GM23338 (cell line): ENCODE measurements around the gene CPE. TPM values are rescaled to one million over a fixed set of nuclear protein-coding genes. Genes with fewer than 3 reads are reported as not detected.

Source experiments
- ETS1 ChIP-seq: IDR thresholded peaks from 2 replicates; pipeline ENCODE4 v1.6.1; 2016; ENCODE audit warnings: antibody characterized with exemption
- EZH2 ChIP-seq: fragments of 200-600 bp; sonication (generic); IDR thresholded peaks from one replicate; pipeline ENCODE4 v1.8.0; 2017; ENCODE audit warnings: antibody characterized with exemption, mild to moderate bottlenecking, low read depth; ENCODE audit not compliant: unreplicated experiment
- EZH2phosphoT487 ChIP-seq: fragments of 200-600 bp; sonication (generic); IDR thresholded peaks from one replicate; pipeline ENCODE4 v1.8.1; 2018; ENCODE audit warnings: antibody characterized with exemption; ENCODE audit not compliant: unreplicated experiment
- POLR2AphosphoS5 ChIP-seq: IDR thresholded peaks from 2 replicates; pipeline ENCODE4 v1.6.1; 2016; ENCODE audit warnings: antibody characterized with exemption, low read depth
- STAT1 ChIP-seq: IDR thresholded peaks from one replicate; pipeline ENCODE4 v1.6.1; 2016; ENCODE audit warnings: antibody characterized with exemption; ENCODE audit not compliant: unreplicated experiment
- ZNF114 ChIP-seq: fragments of 250-450 bp; sonication (Bioruptor Pico); IDR thresholded peaks from 2 replicates; pipeline ENCODE4 v1.5.0; 2020; ENCODE audit warnings: mild to moderate bottlenecking, moderate library complexity
- ZNF331 ChIP-seq: fragments of 250-450 bp; sonication (Bioruptor Pico); IDR thresholded peaks from 2 replicates; pipeline ENCODE4 v1.5.0; 2020; ENCODE audit warnings: low read depth, mild to moderate bottlenecking, moderate library complexity
- ZNF462 ChIP-seq: fragments of 250-450 bp; sonication (Bioruptor Pico); IDR thresholded peaks from 2 replicates; pipeline ENCODE4 v1.5.0; 2020; ENCODE audit warnings: mild to moderate bottlenecking, moderate library complexity
- polyA plus RNA-seq: library from polyadenylated mRNA; unstranded; fragments of >200 nt; fragmentation: Nextera tagmentation; extraction: Ambion mirVana; gene quantifications from 2 replicates; pipeline ENCODE4 v1.2.1, GENCODE V29; 2016
- total RNA-seq: library from RNA; depleted of rRNA; stranded (reverse); fragments of >200 nt; shearing (Covaris generic); gene quantifications from 2 replicates; pipeline ENCODE4 v1.2.3, GENCODE V29; 2014
- TF ChIP-seq, protein P1 (sequence below): IDR thresholded peaks from one replicate; pipeline ENCODE4 v1.6.1; 2018; ENCODE audit warnings: antibody characterized with exemption; ENCODE audit not compliant: unreplicated experiment

CPE gene
- total and polyA plus RNA-seq, 2 experiments from 2014 or later, result 10.3 to 16.5 TPM

DNA sequence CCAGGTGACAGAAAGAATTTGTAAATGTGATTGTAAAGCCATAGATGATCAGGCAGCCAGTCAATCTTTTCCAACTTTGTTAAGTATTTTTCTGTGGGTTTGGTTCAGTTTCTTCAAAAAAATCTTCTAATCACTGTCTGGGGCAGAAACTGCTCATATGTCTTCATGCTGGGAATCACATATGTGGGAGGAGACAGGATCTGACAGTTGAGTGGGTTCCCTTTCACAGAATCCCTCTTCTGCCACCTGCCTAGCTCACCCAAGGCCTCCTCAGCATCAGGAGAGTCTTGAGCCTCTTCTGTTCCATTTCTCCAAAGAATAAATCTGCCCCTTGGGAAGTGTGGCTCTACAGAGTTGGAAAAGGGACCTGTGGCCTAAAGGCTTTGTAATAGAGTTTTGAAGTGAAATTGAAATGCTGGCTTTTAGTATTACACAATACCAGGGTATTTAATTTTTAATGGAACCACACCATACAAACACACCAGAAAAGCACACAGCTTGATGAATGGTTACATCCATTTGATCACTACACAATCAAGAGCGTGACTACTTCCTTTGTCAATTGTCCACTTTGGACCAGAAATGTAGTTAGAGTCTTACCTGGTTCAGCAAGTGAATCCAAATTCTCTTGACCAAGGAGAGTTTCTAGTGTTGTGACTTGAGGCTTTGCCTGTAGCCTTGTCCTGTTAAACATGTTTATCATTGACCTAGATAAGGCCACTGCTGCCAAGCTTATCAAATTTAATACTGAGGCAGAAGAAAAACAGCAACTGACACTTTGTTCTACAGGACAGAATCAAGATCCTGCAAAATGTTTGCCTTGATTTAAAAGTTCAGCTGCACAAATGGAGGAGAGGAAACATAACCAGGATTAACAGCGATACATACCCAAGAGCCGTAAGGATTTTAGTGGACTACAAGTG, 30.9 kb upstream of the CPE start (continued):
- TF ChIP-seq ZNF462 (CRISPR knock-in tag), result no peak
- TF ChIP-seq STAT1, result no peak
- TF ChIP-seq, protein P1, sequence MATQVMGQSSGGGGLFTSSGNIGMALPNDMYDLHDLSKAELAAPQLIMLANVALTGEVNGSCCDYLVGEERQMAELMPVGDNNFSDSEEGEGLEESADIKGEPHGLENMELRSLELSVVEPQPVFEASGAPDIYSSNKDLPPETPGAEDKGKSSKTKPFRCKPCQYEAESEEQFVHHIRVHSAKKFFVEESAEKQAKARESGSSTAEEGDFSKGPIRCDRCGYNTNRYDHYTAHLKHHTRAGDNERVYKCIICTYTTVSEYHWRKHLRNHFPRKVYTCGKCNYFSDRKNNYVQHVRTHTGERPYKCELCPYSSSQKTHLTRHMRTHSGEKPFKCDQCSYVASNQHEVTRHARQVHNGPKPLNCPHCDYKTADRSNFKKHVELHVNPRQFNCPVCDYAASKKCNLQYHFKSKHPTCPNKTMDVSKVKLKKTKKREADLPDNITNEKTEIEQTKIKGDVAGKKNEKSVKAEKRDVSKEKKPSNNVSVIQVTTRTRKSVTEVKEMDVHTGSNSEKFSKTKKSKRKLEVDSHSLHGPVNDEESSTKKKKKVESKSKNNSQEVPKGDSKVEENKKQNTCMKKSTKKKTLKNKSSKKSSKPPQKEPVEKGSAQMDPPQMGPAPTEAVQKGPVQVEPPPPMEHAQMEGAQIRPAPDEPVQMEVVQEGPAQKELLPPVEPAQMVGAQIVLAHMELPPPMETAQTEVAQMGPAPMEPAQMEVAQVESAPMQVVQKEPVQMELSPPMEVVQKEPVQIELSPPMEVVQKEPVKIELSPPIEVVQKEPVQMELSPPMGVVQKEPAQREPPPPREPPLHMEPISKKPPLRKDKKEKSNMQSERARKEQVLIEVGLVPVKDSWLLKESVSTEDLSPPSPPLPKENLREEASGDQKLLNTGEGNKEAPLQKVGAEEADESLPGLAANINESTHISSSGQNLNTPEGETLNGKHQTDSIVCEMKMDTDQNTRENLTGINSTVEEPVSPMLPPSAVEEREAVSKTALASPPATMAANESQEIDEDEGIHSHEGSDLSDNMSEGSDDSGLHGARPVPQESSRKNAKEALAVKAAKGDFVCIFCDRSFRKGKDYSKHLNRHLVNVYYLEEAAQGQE, result no peak
- TF ChIP-seq ZNF114 (CRISPR knock-in tag), result no peak
- TF ChIP-seq ETS1, result no peak
- TF ChIP-seq EZH2phosphoT487, result no peak
- no peak for TF ChIP-seq EZH2
- no peak for TF ChIP-seq ZNF331 (CRISPR knock-in tag)
- TF ChIP-seq POLR2AphosphoS5, result no peak
